HG02759 (cell line): ENCODE results near the gene USF2.

ENCODE experiments used
- ATAC-seq: cut with Tn5 transposase; IDR thresholded peaks from one replicate; pipeline ENCODE4 v1.9.1; 2021; ENCODE audit warnings: mild to moderate bottlenecking, moderate library complexity; ENCODE audit not compliant: unreplicated experiment

The USF2 gene

DNA sequence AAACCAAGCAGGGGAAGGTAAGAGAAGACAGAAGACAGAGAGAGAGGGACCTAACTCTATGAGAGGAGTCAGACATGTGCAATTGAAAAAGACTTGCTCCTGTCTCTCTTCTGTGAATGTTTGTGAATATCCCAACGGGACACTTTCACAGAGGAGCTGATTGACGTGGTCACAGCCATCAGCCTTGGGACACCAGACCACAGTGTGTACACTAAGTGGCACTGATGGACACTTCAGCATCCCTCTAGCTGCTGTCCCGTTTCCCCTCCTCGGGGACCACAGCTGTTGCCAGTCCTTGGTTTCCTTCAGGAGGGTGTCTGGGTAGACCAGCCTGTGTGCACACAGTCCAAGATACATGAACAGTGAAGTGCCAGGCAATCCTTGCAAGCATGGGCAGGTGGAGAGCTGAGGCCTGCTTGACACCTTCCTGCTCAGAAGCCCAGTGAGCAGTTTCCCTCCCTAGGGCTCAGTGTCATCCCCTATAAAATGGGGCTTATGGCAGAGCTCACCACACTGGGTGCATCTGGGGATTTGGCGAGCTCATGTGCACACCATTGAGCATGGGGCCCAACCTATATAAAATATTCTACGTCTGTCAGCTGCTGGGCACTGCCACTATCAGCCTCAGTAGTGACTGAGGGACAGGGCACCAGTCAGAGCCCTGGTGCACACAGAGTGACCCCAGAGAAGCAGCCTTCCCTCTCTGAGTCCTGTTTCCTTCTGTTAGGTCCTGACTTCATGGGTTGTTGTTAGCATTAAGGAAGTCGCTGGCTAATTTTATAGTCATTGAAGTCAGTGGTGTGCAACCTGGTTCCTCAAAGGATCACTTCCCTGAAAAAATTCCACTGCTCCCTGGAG lies 4.3 kb upstream of the USF2 start:
- ATAC-seq = no peak

DNA sequence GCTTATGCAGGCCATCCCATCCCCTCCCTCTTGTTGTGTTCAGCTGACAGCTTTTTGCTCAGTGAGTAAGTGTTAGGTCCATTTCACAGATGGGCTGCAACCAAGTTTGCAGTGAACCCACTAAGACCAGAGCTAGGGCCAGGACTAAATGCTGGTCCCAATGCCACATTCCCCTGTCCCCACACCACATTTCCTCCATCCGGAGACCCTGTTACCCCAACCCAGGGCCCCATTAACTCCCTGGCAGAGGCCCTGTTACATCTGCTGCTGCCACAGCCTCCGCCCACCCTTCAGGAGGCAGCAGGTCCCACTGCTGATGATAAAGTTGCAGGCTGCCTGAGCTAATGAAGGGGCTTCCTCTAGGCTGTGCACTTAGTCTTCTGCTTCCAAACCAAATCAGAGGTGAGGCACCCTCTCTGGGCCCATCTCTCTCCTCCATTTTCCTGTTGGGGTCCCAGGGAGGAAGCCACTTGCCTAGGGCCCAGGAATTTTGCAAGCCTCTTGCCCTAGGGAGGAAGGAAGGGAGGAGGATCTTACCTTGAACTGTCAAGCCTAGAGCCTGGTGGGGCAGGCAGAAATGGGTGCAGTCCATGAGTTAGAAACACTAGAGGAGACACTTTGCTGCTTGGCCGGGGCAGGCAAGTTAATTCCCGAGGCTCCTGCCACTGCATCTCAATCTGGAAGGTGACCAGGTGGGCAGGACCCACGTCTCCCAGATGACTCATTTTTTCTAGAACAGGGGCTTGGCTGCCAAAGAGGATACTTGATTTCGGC lies 3.4 kb upstream of the USF2 start:
- ATAC-seq = no peak

DNA sequence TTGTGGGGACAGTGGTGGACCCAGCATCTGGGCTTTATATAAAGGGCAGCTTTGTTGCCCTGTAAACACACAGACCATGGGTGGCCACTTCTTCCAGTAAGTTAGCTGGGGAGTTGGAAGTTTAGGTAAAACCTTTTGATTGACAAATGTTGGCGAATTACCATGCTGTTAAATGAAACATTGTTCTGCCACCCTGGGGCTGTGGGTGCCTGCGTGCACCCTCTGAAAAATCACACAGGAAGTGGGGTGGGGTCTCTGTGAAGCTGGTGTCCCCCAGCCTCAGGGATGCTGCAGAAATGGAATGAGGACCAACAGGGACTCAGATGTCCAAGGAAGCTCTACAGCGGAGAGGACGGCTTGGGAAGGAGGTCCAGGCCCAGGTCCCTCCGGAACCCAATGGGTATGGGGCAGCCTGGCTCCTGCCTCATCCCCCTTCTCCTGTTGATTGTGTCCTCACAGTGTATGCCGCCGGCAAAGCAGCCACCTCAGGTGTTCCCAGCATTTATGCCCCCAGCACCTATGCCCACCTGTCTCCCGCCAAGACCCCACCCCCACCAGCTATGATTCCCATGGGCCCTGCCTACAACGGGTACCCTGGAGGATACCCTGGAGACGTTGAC lies 2.8 kb upstream of the USF2 start:
- no peak for ATAC-seq

DNA sequence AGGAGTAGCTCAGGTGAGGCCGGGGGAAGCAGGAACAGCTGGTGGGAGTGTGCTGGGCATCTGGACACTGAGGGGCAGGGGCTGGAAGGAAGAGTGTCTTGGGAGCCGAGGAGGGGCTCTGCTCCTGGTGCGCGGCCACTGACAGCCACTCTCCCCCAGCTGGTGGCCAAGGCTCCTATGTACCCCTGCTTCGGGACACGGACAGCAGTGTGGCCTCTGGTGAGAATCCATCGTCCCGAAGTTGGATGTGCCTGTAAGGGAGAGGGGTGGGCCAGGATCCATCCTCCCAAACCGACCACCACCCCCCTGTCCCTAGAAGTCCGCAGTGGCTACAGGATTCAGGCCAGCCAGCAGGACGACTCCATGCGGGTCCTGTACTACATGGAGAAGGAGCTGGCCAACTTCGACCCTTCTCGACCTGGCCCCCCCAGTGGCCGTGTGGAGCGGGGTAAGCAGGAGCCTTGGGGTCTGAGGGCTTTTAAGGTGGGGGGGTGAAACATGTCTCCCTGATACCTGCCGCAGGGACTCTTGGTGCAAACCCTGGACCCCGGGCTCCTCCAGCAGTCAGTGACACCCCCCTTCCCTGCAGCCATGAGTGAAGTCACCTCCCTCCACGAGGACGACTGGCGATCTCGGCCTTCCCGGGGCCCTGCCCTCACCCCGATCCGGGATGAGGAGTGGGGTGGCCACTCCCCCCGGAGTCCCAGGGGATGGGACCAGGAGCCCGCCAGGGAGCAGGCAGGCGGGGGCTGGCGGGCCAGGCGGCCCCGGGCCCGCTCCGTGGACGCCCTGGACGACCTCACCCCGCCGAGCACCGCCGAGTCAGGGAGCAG lies 2.0 kb upstream of the USF2 start:
- ATAC-seq = no peak

DNA sequence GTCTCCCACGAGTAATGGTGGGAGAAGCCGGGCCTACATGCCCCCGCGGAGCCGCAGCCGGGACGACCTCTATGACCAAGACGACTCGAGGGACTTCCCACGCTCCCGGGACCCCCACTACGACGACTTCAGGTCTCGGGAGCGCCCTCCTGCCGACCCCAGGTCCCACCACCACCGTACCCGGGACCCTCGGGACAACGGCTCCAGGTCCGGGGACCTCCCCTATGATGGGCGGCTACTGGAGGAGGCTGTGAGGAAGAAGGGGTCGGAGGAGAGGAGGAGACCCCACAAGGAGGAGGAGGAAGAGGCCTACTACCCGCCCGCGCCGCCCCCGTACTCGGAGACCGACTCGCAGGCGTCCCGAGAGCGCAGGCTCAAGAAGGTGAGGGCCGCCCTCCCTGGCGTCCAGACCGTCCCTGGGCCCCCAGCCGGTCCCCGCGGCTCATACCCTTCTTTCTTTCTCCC lies 1.4 kb upstream of the USF2 start:
- ATAC-seq = no peak

DNA sequence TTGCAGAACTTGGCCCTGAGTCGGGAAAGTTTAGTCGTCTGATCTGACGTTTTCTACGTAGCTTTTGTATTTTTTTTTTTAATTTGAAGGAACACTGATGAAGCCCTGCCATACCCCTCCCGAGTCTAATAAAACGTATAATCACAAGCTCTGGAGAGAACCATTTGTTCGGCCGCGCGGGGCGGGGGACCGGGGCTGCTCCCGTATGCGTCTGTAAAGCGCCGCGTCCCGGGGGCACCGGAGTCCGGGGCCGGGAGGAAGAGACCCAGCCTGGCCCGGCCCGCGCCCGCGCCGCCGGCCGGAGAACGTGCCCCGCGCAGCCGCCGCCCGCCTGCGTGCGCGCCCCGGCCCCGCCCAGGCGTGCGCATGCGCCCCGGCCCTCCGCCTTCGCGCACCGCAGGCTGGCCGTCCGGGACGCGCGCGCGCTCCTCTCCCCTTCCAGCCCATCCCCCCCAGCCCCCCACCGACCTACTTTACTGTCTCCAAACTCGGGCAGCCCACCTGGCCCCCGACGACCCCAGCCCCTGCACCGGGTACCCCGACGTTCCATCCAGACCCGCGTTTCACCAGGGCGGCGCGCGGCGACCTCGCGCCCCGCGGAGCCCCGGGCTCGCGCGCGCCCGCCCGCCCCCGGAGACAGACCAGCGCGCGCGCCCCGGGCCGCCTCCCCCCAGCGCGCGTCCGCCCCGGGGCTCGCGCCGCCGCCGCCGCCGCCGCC lies 785 bp upstream of the USF2 start:
- ATAC-seq = peak; percentile 52

DNA sequence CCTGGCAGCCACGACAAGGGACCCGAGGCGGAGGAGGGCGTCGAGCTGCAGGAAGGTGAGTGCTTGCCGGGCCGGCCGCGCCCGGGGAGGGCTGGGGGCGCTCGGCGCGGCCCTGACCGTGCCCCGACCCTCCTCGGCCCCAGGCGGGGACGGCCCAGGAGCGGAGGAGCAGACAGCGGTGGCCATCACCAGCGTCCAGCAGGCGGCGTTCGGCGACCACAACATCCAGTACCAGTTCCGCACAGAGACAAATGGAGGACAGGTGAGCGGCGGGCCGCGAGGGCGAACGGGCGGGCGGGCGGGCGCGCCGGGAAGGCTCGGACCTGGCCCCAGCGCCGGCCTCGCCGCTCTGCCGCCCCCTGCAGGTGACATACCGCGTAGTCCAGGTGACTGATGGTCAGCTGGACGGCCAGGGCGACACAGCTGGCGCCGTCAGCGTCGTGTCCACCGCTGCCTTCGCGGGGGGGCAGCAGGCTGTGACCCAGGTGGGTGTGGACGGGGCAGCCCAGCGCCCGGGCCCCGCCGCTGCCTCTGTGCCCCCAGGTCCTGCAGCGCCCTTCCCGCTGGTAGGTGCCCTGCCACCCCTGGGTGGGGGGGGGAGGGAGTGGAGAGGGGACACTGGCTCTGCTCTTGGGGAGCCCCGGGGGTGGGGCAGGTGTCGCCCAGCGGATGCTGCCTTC lies 816 bp downstream of the USF2 start:
- ATAC-seq = peak; percentile 59

DNA sequence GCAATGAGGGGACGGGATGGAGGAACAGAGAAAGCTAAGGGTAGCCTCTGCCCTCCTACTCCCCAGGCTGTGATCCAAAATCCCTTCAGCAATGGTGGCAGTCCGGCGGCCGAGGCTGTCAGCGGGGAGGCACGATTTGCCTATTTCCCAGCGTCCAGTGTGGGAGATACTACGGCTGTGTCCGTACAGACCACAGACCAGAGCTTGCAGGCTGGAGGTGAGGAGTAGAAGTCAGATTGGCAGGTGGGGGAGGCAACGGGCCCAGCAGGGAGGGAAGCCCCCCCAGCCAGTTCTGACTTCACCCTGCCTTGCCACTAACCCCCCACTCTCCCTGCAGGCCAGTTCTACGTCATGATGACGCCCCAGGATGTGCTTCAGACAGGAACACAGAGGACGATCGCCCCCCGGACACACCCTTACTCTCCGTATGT lies 1.6 kb downstream of the USF2 start:
- no peak for ATAC-seq

DNA sequence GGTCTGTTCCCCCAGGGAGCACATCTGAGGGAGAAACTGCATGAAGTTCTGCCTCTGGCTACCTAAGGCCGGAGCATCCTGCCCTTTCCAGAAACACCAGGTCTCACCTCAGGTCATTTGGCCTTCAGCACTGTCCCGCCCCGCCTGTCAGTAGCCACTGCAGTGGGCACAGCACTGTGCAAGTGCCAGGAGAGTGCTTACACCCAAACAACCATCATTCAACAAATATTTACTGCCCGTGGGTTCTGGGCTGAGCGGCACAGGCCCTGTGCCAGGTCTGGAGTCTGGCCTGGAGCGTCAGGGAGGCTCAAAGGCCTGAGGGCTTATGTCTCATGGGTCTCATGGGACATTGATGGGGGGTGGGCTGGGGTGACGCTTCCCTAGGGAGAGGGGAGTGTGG lies 2.8 kb downstream of the USF2 start:
- ATAC-seq = no peak

DNA sequence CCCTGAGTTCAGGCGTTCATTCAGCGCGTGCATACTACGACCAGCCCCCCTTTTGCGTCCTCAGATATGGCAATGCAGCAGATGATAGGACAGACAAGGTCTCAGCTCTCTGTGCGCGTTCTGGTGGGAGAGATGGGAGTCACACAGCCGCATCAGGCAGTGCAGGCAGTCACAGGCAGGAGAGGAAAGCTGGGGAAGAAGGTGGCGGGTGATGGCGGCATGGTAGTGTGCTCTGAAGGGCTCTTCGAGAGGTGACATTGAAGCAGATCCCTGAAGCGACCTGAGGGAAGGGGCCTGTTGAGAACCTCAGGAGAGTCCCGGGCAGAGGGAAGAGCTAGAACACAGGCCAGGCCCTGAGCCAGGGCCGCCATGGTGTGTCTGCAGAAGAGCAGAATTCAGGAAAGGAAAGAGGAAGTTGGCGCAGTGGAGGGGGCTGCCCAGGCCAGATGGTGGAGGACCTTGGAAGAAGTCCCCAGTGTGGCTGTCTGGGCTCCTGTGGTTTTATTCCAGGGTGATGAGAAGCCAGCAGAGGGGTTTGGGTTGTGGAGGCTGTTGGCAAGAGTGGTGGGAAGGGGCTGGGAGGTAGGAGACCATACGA lies 3.5 kb downstream of the USF2 start:
- ATAC-seq = no peak

DNA sequence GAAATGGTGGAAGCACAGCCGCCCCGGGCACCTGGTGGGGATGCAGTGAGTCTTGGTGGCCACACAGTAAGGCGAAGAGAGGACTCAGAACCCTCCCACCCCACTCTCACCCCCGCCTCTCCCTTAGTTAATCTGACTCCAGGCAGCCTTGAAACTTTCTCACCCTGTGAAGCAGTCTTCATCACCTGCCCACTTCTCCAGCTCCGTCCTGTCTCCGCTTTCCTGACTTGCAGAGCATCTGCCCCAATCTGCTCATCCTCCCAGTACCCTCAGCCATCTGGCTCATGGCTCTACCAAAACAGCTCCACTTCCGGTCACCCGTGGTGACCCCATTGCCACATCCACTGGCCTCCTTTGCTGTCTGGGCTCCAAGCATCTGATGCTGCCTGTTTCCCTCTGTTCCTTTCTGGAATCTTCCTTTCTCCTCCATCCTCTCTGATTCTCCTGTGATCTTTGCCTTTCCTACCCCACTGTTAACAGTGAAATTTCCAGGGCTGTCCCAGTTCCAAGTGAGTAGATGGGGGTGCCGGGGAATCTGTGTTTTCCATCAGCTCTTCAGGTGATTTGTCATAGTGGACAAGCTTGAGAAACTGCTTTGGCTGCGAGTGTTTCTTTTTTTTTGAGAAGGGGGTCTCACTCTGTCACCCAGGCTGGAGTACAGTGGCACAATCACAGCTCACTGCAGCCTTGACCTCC lies 4.3 kb downstream of the USF2 start:
- ATAC-seq = no peak

DNA sequence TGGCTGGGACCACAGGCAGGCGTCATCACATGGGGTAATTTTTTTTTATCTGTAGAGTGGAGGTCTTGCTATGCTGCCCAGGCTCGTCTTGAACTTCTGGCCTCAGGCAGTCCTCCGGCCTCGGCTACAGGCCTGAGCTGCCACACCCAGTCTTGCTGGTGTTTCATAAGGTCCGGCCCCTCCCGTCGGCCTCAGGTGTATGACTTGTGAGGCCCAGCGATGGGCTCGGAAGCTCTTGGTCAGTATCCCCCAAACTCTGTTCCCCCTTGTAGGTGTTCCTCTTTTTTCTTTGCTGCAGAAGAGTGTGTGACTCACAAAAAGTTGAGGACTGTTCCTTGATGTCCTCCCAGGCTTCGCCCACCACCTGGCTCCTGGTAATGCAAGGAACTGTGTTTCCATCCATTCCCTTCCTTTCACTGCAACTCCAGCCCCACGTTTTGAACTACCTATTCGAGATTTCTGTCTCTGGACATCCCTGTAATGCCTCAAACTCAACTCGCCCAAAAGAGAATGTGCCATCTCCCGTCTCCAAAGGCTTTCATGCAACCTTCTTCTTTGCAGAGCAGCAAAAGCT lies 5.0 kb downstream of the USF2 start:
- no peak for ATAC-seq

DNA sequence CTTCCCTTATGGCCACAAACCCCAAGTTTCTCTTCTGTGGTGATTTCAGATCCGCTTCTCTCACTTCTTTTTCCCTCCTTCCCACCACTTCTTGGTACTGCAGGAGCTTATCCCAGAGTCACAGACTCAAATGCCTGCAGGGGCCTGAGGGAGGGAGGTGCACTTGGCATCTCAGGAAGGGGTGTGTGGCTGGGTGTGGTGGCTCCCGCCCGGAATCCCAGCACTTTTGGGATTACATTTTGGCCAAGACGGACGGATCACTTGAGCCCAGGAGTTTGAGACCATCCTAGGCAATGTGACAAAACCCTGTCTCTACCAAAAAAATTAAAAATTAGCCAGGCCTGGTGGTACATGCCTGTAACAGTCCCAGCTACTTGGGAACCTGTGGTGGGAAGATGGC lies 5.6 kb downstream of the USF2 start:
- no peak for ATAC-seq

DNA sequence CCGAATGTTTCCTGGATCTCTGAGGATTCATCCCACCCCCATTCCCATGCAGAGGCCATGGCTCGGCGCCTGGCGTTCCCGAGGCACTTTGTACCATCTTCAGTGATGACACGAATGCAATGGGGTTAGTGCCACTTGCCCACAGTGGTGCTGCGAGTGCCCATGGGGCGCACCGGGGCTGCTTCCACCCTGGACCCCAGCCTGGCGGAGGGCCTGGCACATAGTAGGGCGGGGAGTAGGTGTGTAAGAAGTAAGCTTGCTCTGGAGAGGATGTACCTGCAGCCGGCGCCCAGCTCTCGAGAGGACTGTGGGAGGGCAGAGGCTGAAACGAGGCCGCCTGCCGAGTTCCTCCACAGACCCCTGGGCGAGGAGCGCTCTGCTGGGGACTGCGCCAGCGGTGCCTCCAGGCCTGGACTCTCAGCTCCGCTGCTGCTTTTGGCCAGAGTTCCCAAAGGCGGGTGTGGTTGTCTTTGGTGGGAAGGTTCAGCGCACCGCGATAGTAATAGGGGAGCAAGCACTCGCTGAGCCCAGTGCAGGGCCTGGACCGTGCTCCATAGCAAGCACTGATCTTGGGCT lies 8.0 kb downstream of the USF2 start:
- no peak for ATAC-seq

DNA sequence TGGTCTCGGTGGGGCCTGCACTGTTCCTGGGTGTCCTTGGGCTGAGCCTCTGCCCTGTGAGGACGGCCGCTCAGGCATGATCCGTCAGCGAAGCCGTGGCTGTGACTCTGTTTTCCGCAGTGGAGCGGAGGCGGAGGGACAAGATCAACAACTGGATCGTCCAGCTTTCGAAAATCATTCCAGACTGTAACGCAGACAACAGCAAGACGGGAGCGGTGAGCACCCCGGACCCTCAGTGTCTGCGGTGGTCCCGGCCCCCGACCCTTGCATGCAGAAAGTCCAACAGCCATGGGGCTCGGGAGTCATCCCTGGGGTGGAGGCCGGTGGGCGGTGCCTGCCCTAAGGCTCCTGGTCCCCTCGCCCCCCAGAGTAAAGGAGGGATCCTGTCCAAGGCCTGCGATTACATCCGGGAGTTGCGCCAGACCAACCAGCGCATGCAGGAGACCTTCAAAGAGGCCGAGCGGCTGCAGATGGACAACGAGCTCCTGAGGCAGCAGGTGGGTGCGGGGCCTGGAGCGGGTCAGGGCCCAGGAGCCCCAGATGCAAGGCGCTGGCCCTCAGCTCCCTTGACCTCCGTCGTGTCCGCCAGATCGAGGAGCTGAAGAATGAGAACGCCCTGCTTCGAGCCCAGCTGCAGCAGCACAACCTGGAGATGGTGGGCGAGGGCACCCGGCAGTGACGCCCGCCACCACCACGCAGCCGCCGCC lies 10.0 kb downstream of the USF2 start:
- ATAC-seq = no peak

DNA sequence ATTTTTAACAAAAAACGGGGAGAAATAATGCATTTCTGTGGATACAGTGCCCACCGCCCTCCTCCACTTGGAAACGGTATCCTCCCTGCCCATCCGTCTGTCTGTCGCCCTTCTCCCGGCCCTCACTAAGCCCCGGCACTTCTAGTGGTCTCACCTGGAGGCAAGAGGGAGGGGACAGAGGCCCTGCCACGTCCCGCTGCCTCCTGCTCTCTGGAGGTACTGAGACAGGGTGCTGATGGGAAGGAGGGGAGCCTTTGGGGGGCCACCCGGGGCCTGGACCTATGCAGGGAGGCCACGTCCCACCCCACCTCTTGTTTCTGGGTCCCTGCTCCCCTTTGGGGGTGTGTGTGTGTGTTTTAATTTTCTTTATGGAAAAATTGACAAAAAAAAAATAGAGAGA lies 10.6 kb downstream of the USF2 start:
- no peak for ATAC-seq
